Measurements from ENCODE around the gene TGM1.

The TGM1 gene

DNA sequence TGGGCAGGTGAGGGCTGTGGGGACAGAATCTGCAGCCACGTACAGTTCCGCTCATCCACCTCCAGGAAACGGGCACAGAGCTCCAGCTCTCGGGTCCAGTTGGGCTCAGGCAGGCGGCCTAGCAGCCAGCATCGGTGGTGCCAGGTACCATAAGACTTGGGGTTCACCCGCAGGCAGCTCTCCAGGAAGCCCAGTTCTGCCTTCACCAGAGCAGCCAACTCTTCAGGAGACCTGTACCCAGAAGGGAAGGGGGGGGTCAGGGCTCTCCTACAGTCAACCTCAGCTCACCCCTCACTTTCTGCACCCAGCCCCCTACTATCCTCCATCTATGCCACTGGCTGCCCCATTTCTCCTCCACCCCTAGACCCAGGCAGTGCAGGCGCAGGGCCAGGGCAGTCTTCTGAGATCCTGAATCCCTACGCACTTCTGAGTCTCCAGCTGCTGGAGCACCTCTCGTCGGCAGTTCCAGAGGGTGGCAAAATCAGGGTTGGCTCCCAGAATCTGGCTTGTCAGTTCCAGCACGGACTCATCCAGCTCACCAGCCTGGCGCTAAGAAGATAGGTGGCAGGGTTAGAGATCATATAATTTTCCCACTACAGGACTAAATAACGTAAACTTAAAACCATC, 7.0 kb upstream of the TGM1 start:
- DNase-seq: no peak

DNA sequence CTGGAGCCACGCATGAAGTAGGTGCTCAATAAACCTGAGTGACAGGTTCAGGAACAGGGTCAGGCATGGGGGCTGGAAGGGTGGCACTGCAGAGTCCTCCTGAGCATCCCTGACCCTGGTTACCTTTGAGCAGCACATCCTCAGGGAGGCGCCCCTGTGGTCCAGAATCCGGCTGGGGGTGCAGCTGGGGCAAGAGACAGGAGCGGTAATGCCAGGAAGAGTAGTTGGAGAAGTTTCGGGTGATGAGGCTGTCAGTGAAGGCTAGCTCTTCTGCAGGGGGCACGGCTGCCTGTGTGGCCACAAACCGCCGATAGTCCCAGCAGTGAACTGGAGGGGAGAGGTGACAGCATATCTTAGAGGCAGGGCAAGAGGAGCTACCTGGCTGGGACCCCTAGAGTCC, 6.4 kb upstream of the TGM1 start:
- no peak for DNase-seq

DNA sequence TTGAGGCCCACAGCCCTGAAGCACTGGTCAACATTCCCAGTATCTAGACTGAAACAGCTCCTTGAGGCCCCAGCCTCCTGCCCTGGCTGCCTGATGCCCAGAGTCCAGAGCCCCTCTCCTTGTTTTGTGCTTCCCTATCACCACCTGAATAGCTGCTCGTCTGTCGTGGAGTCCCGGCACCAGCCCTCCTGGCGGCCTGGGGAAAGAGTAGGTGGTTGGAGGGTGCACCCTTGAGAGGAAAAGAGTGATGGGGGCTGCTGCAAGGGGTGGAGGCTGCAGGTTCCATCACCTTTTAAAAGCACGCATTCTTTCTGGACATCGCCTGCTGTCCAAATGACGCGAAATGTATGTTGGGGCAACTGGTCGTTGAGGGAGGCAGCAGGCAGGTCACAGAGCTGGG, 5.2 kb upstream of the TGM1 start:
- no peak for DNase-seq

- no peak for DNase-seq
Observed at GRCh38 chr14:24267516-24267915, 4.5 kb upstream of the TGM1 start.

DNA sequence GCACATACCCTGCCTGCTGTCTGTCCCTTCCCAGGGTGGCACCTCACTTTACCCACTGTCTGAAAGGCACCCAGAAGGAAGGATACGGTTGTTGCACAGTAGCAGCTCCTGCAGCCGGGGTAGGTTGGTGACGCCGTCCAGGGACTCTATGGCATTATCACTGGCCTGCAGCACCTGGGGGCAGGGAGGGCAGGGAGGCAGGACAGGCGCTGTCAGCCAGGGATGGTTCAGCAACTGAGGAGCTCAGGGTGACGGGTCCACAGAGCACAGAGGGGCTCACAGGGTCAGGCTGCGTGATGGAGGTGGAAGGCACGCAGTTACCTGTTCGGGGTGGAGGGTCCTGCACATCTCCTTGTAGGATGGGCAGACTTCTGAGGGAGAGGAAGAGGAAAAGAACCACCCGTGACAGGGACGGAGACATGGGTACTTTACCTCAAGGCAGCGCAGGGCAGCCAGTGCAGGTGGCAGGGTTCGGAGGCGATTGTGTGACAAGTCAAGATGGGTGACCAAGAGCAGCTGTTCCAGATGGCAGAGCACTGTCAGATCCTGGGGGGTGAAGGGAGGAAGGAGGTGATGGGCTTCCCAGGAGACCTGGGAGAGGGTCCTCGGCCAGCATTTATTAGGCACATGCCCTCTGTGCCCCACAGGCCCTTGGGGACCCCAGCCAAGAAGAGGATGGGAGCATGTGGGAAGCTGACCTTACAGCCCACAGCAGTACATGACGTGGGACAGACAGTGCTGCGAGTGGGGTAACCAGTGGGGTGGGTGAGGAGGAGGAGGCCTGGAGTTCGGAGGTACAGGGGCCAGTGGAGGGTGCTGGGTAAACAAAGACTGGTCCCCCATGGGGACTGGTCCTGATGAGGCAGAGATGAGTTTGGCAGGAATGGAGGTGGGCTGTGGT, 3.6 kb upstream of the TGM1 start:
- no peak for DNase-seq

DNA sequence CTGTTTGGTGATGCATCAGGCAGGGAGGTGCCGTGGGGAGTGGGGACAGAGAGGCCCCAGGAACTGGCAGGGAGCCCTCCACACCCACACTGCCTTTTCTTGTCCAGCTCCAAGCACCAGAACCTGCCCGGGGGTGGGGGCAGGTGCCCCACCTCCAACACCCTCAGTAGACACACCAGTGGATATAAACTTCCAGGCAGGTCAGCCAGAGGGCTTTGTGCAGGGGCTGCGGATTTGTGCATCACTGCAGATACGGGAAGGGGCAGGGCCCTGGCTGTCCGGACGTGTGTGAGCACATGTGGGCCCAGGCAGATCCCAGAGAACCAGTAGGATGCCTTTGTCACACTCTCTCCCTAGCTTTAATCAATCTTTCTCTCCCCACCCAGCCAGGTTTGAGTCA, 1.3 kb upstream of the TGM1 start:
- DNase-seq: no peak

DNA sequence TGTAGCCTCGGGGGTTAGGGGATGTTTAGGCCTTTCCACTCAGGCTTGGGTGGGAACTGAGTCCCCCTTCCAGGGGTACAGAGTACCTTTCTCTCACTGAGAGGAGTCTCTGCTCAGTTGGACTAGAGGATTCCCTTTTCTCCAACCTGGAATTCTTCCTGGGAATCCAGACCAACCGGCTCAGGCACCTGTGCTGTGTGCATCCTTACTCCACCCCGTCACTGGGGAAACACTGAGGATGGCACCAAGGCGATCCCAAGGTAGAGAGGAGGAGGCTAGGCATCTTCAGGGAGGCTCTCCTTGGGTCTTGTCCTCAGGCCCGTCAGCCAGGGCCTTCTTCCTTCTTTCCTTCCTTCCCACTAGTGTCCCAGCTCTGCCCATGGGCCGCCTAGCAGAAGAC, 871 bp upstream of the TGM1 start:
- no peak for DNase-seq

DNA sequence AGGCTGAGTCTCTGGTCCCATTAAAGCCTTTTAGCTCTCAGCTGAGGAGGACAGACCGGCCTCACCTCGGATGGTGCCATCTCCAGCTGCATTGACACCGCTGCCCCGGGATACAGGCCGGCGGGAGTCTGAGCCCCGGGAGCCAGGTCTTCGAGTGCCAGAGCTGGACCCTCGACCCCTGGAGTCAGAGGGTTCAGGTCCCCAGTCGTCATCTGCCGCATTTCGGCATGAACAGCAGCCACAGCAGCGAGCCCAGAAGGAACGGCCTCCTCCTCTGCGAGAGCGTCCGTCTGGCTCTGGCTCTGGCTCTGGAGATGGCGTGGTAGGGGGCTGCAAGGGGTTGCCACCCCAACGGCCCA, 1.0 kb downstream of the TGM1 start:
- DNase-seq: no peak

GRCh38 chr14:24261256-24261968, 1.6 kb downstream of the TGM1 start:
- DNase-seq: no peak

DNA sequence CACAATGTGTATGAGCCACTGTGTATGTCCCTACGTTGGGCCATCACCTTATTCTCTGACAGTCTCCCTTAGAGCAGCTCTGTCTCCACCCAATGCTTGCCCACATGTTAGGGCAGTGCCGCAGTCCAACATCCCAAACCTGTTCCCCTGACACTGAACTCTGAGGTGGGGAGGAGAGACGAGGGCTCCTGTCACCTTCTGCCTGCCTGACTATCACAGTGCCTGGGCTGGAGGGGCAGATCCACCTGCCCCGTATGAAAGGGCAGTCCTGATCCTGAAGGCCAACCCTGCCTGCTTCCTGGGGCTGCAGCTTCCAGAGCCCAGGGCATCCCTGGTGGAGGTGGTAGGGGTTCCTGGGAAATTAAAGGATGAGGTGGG, 2.2 kb downstream of the TGM1 start:
- no peak for DNase-seq

- DNase-seq: no peak
Observed at GRCh38 chr14:24260026-24260779, 2.8 kb downstream of the TGM1 start.

GRCh38 chr14:24259282-24260025, 3.5 kb downstream of the TGM1 start:
- no peak for DNase-seq

GRCh38 chr14:24258548-24259265, 4.3 kb downstream of the TGM1 start:
- no peak for DNase-seq

- no peak for DNase-seq
Observed at GRCh38 chr14:24258119-24258518, 4.9 kb downstream of the TGM1 start.

DNA sequence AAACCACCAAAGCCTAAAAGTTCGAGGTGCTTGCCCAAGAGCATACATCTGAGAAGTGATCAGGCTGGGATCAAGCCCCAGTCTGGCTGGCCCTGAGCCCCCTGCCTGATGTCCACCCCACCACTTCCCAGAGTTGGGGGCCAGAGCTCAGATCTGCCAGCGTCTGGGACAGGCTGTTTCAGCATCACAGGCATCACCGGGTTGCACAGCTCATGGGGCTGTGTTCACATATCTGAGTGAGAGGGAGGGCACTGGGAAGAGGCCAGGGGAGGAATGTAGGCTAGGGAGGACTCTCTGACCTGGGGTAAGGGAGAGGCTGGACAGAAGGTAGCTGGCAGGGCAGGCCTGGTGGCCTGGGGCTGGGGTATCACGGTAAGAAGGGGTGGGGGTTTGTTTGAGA, 6.0 kb downstream of the TGM1 start:
- DNase-seq: no peak

DNA sequence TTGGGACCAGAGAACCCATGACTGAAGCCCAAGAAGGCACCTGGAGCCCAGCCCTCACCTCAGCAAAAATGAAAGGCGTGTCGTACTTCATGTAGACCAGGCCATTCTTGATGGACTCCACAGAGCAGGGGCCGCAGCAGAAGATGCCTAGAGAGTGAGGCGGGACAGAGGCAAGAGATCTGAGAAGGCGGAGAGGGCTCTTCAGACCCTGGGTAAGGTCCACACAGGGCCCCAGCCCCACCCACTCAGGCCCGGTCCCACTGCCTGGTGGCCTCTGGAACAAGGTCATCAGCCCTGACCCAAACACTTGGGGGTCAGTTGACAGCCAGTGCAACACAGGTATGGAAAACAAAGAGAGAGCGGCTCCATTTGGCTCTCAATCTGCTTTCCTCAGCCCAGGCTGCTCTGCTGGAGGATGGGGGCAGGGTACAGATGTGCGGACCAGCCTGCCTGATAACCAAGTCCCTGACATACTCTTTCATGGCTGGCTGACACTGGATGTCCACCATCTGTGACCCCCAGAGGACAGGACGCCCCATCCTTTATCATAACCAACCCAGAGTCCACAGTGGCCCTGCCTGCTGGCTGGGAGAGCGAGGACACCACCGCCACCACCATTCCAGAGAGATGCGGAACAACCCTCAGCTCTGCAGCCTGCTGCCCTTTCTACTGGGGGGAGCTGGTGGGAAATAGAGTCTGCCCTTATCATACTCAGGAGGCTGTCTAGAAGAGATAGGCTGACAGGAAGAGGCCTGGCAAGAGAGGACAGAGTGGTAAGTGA, 6.9 kb downstream of the TGM1 start:
- no peak for DNase-seq

- DNase-seq: no peak
Observed at GRCh38 chr14:24255438-24255837, 7.5 kb downstream of the TGM1 start.

DNA sequence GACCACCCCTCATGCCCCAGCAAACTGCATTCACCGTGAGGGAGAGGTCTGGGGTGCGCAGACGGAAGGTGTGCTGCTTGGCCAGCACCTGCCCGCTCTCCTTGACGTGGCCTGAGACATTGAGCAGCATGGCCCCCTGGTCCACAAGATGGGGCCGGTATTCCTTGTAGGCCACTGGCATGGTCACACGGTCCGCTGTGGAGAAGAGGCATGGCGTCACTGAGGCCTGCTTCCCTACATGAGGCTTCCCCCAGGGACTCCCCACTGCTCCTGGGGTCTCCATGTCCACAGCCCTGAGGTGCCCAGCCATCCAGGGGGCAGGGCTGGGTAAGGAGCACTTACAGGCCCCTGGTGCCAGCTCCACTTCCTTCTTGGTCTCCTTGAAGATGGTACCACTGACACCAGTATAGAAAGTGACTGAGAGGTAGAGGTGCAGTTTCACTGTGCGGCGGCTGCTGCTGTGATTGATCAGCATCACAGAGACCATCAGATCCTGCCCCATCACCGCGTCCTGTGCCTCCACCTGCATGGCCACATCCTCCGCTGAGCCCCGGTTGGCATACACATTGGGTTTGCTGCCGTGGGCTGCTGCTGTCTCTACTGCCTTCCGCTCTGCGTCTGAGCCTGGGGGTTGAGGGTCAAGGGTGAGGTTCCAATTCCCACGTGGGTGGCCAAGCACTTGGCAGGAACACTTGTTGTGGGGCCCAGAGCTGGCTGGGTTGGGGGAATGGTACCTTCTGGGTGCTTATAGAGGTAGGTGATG, 8.2 kb downstream of the TGM1 start:
- DNase-seq: no peak

DNA sequence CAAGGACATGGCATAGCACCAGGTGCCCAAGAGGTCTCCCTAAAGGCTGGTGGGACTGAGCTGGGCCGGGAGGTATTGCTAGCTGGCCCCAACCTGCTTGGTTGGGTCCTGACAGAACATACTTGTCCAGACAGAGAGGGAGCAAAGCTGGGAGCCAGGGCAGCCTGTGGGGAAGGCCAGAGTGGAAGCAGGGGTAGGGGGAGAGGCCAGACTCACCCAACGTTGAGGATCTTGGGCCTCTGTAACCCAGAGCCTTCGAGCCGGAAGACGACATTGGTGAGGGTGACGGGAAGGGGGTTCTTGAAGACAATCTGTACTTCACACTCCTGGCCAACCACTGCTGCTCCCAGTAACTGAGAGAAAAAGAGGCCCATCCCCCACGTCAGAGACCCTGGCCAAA, 9.0 kb downstream of the TGM1 start:
- DNase-seq: no peak
